Lung microvascular endothelial cell (primary cell): ENCODE data around the gene NPR3. TPM values are rescaled to one million over a fixed set of nuclear protein-coding genes. Genes with fewer than 3 reads are reported as not detected.
A peak's percentile ranks its signal among the peaks of the same experiment; 100 is the strongest.

Experiments
- DNase-seq, 2 donors: peaks; one replicate each; pipeline versions ENCODE4 v3.0.0 to v3.0.0-alpha.2; 2010; ENCODE audit warnings: low read depth in 2 of 2
- total RNA-seq: library from RNA; depleted of rRNA; stranded (reverse); fragments of >200 nt; gene quantifications from 2 replicates; pipeline ENCODE4 v1.2.1, GENCODE V29; 2014

Gene NPR3
- total RNA-seq, 1 donor from 2014 or later: under 0.01 TPM

DNA sequence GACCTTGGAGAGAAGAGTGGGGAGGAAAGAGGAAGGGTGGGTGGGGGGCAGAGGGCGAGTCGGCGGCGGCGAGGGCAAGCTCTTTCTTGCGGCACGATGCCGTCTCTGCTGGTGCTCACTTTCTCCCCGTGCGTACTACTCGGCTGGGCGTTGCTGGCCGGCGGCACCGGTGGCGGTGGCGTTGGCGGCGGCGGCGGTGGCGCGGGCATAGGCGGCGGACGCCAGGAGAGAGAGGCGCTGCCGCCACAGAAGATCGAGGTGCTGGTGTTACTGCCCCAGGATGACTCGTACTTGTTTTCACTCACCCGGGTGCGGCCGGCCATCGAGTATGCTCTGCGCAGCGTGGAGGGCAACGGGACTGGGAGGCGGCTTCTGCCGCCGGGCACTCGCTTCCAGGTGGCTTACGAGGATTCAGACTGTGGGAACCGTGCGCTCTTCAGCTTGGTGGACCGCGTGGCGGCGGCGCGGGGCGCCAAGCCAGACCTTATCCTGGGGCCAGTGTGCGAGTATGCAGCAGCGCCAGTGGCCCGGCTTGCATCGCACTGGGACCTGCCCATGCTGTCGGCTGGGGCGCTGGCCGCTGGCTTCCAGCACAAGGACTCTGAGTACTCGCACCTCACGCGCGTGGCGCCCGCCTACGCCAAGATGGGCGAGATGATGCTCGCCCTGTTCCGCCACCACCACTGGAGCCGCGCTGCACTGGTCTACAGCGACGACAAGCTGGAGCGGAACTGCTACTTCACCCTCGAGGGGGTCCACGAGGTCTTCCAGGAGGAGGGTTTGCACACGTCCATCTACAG lies 760 bp downstream of the NPR3 start:
- peak; percentile 42 to 43 for DNase-seq

DNA sequence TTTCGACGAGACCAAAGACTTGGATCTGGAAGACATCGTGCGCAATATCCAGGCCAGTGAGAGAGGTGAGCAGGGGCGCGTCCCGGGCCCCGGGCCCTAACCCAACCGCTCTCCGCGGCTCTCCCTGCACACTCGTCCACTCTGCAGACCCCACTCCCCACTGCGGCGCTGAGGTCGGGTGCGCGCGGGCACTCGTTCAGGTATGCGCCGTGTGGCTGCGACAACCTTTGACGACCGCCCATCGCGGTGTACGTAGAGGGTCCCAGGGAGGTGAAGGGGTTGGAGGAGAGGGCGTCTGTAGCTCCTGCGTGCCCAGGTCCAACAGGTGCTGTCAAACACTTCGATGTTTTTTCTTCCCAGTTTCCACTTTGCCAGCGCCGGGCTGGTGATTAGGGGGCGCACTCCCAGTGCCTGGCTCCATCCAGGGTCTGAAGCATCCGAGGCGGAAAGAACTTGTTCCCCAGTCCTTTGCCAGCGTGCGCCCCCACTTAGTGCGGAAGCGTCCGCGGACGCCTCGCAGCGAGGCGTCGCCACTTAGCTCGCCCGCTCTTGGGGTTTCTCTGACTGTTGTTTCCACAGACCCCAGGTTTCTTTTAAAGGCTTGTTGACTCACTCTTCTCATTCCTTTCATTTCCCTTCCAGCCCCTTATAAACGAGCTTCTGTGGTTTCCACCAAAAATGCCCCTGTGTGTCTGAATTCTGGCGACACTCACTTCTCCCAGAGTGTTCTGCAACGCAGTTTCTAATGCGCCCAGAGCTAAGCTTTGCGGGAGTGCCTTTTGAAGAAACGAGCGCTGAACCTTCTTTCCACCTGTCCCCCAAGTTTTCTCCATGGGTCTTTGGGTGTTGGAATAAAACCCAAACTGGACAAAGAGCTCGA lies 1.6 kb downstream of the NPR3 start:
- no peak for DNase-seq

GRCh38 chr5:32713361-32713769 lies 2.2 kb downstream of the NPR3 start:
- DNase-seq: no peak

DNA sequence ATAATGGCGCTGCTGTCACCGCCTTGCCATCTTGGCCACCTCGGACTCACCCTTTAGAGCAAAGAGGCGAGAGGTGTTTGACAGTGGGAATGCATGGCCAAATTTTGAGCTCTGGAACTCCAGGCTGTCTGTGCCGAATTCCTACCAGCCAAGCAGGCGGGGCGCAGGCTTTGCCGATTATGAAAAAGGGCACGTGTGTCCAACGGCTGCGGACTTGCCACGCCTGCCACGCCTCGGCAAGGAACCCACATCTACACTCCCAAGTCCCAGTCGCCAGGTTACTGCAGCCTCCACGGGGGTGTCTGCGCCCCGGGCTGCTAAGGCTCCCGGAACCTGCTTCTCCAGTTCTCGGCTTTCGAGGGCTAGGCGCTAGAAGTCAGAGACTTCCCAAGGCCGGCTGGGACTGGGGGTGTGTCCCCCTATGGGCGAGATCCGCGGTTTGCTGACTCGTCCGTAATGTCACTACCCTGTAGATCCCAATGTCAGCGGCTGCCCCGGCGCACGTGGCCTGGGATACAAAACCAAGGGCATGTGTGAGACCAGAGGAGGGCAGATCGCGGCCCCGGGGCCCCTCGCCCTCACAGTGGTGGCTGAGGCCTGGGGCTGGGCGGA lies 2.8 kb downstream of the NPR3 start:
- DNase-seq: no peak

GRCh38 chr5:32714836-32715235 lies 3.7 kb downstream of the NPR3 start:
- no peak for DNase-seq

- DNase-seq: no peak
These were observed 9.2 kb downstream of the NPR3 start for GRCh38 chr5:32720300-32720699.

DNA sequence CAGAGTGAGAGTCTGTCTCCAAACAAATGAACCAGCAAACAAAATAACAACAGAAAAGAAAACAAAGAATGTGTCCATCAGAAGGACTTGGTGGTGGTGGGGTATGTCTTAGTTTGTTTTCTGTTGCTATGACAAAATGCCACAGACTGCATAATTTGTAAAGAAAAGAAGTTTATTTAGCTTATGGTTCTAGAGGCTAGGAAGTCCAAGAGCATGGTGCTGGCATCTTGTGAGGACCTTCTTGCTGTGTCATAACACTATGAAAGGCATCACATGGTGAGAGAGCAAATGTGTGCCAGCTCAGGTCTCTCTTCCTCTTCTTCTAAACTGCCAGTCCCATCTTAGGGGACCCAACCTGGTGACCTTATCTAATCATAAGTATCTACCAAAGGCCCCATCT lies 10.5 kb downstream of the NPR3 start:
- no peak for DNase-seq

GRCh38 chr5:32722957-32723356 lies 11.8 kb downstream of the NPR3 start:
- no peak for DNase-seq

DNA sequence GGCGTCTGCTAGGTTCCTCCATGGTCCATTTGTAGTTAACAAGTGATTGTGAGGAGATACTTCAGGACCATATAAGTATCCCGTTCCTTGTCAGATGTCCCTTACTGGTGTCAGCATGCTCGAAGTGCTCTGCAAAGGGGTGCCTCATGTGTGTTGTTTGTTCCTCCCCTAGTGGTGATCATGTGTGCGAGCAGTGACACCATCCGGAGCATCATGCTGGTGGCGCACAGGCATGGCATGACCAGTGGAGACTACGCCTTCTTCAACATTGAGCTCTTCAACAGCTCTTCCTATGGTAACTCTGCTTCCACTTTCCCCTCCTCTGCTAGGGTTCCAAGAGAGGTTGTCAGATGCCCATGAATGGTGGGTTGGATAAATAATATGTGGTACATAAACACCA lies 13.4 kb downstream of the NPR3 start:
- DNase-seq: no peak

GRCh38 chr5:32726086-32726557 lies 15.0 kb downstream of the NPR3 start:
- DNase-seq: peak in 1 of 2 donors; percentile 64

GRCh38 chr5:32729651-32730050 lies 18.5 kb downstream of the NPR3 start:
- DNase-seq: no peak

DNA sequence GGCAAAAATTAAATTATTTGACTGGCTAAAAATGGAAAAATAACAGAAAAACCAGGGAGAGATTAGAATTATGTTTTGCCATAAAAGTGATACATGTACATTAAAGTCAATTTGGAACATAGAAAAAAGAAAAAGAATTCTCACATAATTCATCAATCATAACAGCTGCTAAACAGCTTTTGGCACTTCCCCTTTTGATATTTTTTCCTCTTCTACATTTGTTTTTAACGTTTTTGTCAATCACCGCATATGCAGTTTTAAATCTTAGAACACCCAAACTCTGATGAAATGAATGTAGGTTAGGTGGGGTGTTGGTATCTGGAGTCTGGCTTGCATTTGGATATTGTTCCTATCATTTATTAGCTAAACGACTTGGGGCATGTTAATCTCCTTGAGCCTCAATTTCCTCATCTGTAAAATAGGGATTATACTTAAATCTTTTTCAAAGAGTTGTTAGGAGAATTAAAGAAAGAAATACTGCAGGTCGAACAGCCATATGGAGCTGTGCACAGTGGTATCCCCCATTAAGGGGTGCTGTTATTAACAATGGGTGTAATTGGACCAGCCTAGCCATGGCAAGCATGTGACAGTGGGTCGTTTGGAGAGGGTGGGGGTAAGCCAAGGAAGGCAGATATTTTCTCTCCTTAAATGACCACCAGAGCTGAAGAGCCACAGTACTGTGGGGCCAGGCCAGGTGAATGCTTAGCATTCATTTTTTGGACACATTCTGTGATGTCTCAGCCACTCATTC lies 22.6 kb downstream of the NPR3 start:
- DNase-seq: no peak

- DNase-seq: no peak
These were observed 23.8 kb downstream of the NPR3 start for GRCh38 chr5:32734827-32735378.

DNA sequence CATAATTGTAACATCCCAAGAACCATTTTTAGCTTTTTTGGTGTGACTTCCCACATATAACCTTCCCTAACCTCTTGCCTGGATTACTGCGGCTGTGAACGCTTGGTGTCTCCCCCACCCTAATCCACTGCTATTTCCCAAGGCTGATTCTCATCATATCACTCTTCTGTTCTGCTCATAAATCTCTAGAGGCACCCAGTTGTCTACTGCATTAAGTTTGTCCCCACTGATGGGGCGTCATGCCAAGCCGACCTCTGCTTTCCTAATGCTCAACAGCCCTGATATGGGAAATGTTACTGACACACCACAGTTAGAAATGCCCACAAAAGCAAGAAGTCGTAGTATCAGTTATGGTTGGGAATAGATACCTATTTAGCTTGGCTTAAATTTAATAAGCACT lies 24.4 kb downstream of the NPR3 start:
- no peak for DNase-seq

DNA sequence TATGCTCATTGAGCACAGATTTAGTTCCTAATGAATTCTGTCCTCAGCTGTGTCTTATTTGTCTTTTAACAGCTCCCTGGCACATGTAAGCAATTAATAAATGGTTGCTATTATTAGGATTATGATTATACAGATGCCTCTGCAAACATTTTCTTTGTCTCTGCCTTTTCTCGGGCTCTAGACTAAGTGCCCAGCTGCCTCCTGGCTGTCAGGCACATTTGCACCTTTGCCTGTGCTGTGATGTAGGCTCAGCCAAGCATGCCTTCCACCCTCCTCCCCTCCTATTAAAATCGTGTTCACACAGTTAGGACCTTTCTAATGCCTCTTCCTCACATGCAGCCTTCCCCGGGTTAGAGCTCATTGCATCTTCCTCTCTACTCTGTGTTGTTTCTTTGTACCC lies 25.7 kb downstream of the NPR3 start:
- DNase-seq: no peak

DNA sequence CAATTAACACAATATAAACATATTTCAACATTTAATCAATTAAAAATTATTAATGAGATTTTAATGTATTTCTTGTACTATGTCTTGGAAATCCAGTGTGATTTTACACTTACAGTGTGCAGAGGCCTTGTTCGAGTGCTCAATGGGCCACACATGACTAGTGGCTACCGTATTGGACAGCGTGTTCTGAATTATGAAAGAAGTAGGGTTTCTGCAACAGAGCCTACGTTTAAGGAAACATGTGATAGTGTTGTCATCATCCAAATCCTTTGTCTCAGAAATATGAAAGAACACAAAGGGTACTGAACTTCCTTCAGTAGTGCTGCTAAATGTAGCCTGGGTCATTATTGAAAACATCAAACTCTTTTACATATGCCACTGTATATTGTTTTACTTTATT lies 29.5 kb downstream of the NPR3 start:
- DNase-seq: no peak

DNA sequence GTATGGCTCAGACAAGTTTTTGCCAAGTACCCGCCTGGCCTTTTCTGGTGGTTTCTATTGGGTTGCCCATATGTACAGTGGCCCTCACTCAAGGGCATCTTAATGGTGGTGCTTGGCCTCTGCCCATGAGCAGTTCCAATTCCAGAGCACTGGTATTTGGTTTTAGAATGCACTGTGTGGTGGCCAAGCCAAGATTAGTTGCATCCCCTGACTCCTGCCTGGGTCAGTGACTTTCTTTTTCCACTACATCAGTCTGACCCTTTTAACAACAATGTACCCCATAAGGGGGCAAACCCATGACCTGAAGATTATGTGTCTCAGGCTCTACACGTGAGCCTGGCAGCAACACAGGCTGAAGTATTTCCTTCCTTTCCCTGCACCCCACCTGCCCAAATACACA lies 34.2 kb downstream of the NPR3 start:
- no peak for DNase-seq

GRCh38 chr5:32752411-32752810 lies 41.3 kb downstream of the NPR3 start:
- no peak for DNase-seq

GRCh38 chr5:32753051-32753450 lies 41.9 kb downstream of the NPR3 start:
- DNase-seq: no peak

- no peak for DNase-seq
These were observed 42.6 kb downstream of the NPR3 start for GRCh38 chr5:32753765-32754164.

DNA sequence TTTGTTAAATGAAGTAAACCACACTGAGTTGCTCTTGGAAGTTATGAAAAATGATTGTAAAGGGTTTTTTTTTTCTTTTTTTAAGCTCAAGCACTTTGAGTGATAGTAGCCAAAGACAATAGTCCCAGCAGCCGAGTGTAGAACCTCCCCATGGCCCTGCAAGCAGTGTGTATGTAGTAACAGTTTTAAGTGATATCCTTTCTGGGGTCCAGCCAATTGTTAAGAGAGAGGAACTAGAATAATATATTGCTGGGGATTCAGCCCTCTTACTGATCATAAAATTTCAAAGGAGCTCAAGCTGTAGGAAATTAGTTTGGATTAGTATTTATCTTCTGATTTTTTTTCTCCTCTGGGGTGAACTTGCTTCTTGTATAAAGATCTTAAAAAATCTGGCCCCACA lies 43.2 kb downstream of the NPR3 start:
- DNase-seq: no peak
